ENCODE results near the gene TTLL9.

TTLL9 gene

DNA sequence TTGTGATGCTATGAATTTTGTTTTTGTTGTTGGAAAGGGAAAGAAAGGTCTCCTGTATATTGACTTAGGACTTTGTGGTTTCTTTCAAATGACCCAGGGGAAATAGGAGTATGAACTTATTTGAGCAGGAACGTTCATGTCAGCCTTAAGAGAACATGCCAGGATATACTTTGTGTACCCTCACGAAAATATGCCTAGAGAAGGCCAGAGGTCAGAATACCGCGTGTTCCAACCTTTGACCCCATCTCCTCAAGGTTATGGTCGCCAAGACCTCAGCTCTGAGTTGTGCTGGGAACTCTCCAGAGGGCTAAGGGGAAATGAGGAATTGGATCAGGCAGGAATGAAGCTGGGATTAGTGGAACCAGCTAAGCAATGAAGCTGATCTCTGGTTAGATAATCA, 11.5 kb downstream of the TTLL9 start:
- H3K79me2 ChIP-seq = no peaks in the 10 kb centered on the region
- H3K9me3 ChIP-seq (ENCODE audit: control insufficient read depth, low read length) = no peaks in the 10 kb centered on the region
- no peak overlapping the region for H3K27ac ChIP-seq
- H2AFZ ChIP-seq = no peak overlapping the region
- no peak overlapping the region for H3K4me3 ChIP-seq (ENCODE audit: low read depth, low read length)
- H3K9ac ChIP-seq = no peak overlapping the region
- H3K4me2 ChIP-seq (ENCODE audit: low read length) = no peak overlapping the region
- no peaks in the 10 kb centered on the region for H3K27me3 ChIP-seq (ENCODE audit: control insufficient read depth, insufficient read depth, low read length)
- peaks cover 3% of the 10 kb centered on the region for H3K4me1 ChIP-seq
- no peaks in the 10 kb centered on the region for H3K36me3 ChIP-seq (ENCODE audit: control insufficient read depth, insufficient read depth, low read length)
- TF ChIP-seq, protein P1, sequence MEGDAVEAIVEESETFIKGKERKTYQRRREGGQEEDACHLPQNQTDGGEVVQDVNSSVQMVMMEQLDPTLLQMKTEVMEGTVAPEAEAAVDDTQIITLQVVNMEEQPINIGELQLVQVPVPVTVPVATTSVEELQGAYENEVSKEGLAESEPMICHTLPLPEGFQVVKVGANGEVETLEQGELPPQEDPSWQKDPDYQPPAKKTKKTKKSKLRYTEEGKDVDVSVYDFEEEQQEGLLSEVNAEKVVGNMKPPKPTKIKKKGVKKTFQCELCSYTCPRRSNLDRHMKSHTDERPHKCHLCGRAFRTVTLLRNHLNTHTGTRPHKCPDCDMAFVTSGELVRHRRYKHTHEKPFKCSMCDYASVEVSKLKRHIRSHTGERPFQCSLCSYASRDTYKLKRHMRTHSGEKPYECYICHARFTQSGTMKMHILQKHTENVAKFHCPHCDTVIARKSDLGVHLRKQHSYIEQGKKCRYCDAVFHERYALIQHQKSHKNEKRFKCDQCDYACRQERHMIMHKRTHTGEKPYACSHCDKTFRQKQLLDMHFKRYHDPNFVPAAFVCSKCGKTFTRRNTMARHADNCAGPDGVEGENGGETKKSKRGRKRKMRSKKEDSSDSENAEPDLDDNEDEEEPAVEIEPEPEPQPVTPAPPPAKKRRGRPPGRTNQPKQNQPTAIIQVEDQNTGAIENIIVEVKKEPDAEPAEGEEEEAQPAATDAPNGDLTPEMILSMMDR (IDR thresholded peaks at IDR 0.05) = no peak

DNA sequence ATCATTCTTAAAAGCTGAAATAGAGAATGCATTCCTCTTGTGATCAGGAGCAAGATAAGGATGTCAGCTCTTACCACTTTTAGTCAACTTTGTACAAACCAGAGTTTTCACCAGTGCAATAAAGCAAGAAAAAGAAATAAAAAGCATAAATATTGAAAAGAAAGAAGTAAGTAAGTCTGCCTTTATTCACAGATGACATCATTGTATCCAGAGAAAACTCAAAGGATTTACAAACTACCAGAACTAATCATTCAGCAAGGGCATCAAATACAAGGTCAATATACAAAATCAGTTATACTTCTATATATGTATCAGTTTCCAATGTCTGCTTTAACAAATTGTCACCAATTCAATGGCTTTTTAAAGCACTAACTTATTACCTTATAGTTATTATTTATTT, 13.4 kb downstream of the TTLL9 start:
- Histone ChIP-seq H3K79me2 (no peaks in the 10 kb centered on the region), H3K4me2 (ENCODE audit: low read length) (no peak overlapping the region), H3K4me1 (peaks cover 3% of the 10 kb centered on the region), H3K4me3 (ENCODE audit: low read depth, low read length) (no peak overlapping the region), H3K27ac (no peak overlapping the region), H3K9ac (no peak overlapping the region), H2AFZ (no peak overlapping the region), H3K9me3 (ENCODE audit: control insufficient read depth, low read length) (no peaks in the 10 kb centered on the region), H3K36me3 (ENCODE audit: control insufficient read depth, insufficient read depth, low read length) (no peaks in the 10 kb centered on the region), H3K27me3 (ENCODE audit: control insufficient read depth, insufficient read depth, low read length) (no peaks in the 10 kb centered on the region)
- TF ChIP-seq, protein P1 (IDR thresholded peaks at IDR 0.05) = no peak

DNA sequence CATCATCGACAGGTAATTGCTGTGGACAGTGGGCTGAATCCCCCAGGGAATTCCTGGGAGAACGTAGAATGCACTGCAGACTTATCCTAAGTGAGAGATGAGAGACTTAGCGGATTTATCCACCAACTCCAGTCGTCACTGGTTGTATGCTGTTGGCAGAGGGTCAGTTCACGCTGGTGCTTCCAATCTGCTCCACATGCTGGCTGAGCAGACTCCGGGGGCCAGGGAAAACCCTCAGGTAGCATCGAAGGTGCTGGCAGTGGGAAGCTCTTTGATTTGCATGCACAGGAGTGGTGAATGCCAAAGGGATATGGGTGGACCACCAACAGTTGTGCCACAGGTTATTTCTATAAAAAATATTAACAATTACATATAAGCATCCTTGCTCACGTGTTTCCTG, 20.2 kb downstream of the TTLL9 start:
- Histone ChIP-seq H3K27ac (no peak overlapping the region), H2AFZ (no peak overlapping the region), H3K79me2 (no peaks in the 10 kb centered on the region), H3K4me3 (ENCODE audit: low read depth, low read length) (no peak overlapping the region), H3K36me3 (ENCODE audit: control insufficient read depth, insufficient read depth, low read length) (no peaks in the 10 kb centered on the region), H3K9me3 (ENCODE audit: control insufficient read depth, low read length) (no peaks in the 10 kb centered on the region), H3K9ac (no peak overlapping the region), H3K4me1 (peaks cover 9% of the 10 kb centered on the region), H3K4me2 (ENCODE audit: low read length) (no peak overlapping the region), H3K27me3 (ENCODE audit: control insufficient read depth, insufficient read depth, low read length) (no peaks in the 10 kb centered on the region)
- TF ChIP-seq, protein P1 (IDR thresholded peaks at IDR 0.05) = no peak

DNA sequence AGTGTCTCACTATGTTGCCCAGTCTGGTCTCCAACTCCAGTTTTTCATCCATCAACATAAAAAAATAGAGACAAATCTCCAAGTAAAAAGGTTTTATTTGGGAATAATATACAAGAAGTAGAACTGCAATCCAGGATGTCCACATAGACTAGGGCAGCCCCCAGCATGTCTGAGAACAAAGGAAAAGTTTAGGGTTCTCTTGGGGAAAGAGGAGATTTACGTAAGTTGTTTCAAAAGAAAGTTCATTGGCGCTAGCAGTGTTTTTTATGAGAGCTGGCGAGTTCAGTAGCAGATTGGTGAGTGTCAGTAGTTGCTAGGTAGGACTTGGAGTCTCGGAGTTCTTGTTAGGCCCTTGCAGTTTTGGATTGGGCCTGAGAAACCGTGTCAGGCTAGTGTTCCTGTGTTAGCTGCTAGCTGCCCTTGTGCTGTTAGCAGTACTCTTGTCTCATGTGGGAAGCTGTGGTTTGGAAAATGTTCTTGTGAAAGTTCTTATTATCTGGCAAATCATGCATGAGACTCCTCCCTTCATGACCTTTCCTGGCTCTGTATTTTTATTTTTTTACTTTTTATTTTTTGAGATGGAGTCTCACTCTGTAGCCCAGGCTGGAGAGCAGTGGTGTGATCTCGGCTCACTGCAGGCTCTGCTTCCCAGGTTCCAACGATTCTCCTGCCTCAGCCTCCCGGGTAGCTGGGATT, 24.7 kb downstream of the TTLL9 start:
- TF ChIP-seq, protein P1 (IDR thresholded peaks at IDR 0.05) = no peak
- no peak overlapping the region for H3K9ac ChIP-seq
- peak overlapping the region; percentile 85 for H3K27ac ChIP-seq

DNA sequence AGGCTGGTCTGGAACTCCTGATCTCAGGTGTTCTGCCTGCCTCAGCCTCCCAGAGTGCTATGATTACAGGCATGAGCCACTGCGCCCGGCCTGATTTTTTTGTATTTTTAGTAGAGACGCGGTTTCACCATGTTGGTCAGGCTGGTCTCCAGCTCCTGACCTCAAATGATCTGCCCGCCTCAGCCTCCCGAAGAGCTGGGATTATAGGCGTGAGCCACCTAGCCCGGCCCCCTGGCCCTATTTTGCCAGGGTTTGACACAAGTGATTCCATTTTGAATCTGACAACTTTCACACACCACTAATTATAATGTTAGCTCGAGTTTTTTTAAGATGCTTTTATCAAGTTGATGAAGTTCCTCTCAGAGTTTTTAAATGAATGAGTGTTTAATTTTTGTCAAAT, 25.6 kb downstream of the TTLL9 start:
- Histone ChIP-seq H3K4me1 (peaks cover 9% of the 10 kb centered on the region), H3K36me3 (ENCODE audit: control insufficient read depth, insufficient read depth, low read length) (no peaks in the 10 kb centered on the region), H3K79me2 (no peaks in the 10 kb centered on the region), H3K27me3 (ENCODE audit: control insufficient read depth, insufficient read depth, low read length) (no peaks in the 10 kb centered on the region), H3K9ac (no peak overlapping the region), H3K9me3 (ENCODE audit: control insufficient read depth, low read length) (no peaks in the 10 kb centered on the region), H2AFZ (no peak overlapping the region), H3K27ac (no peak overlapping the region), H3K4me3 (ENCODE audit: low read depth, low read length) (no peak overlapping the region), H3K4me2 (ENCODE audit: low read length) (no peak overlapping the region)
- TF ChIP-seq, protein P1 (IDR thresholded peaks at IDR 0.05) = no peak

More for the DNA sequence above, 24.7 kb downstream of the TTLL9 start:
- no peak overlapping the region for H3K4me3 ChIP-seq (ENCODE audit: low read depth, low read length)
- H3K79me2 ChIP-seq = no peaks in the 10 kb centered on the region
- H2AFZ ChIP-seq = peak overlapping the region; percentile 93
- H3K36me3 ChIP-seq (ENCODE audit: control insufficient read depth, insufficient read depth, low read length) = no peaks in the 10 kb centered on the region
- H3K27me3 ChIP-seq (ENCODE audit: control insufficient read depth, insufficient read depth, low read length) = no peaks in the 10 kb centered on the region
- peaks cover 9% of the 10 kb centered on the region for H3K4me1 ChIP-seq
- peak overlapping the region; percentile 44 for H3K4me2 ChIP-seq (ENCODE audit: low read length)
- H3K9me3 ChIP-seq (ENCODE audit: control insufficient read depth, low read length) = no peaks in the 10 kb centered on the region
